GM23248 (cell line): ENCODE data around the gene OPCML.

Source experiments
- EZH2 ChIP-seq: fragments of 200-600 bp; sonication (generic); IDR thresholded peaks from 2 replicates; pipeline ENCODE4 v1.6.1; 2018; ENCODE audit warnings: antibody characterized with exemption, mild to moderate bottlenecking; ENCODE audit not compliant: insufficient read depth, poor library complexity, severe bottlenecking
- EZH2phosphoT487 ChIP-seq: fragments of 200-600 bp; sonication (generic); IDR thresholded peaks from 2 replicates; pipeline ENCODE4 v1.6.1; 2018; ENCODE audit warnings: antibody characterized with exemption, moderate library complexity, mild to moderate bottlenecking, low read depth; ENCODE audit not compliant: insufficient read depth

DNA sequence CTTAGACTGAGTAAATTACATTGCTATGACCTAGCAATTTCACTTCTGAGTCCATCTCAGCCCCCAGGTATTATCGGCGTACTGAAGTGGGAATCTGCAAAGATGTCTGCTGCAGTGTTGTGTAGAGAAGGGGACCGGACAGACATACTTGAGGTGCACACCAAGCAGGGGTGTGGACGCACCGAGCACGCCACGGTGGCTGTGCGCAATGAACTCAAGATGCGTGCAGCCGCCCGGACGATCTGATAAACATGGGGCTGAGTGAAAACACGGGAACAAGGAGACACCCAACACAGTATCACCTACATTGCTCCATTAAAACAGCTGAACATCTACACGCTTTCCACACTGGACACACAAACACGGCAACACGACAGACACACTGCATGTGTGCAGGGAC is 454.3 kb downstream of the OPCML start:
- TF ChIP-seq EZH2phosphoT487 (no peak), EZH2 (no peak)
